Adrenal gland (tissue), 12 donors: ENCODE measurements around the gene SESN1. TPM values are rescaled to one million over a fixed set of nuclear protein-coding genes. Genes with fewer than 3 reads are reported as not detected.

Source experiments
- DNase-seq, 7 donors: peaks; one replicate each; pipeline ENCODE4 v3.0.0-alpha.2; 2019 to 2020
- H3K27ac ChIP-seq, 5 donors: fragments of 200-600 bp; sonication (generic) in 4 of 5; 1 replicate in 3 of 5; 2 replicates in 2 of 5; pipeline versions ENCODE4 v1.5.1 to v1.8.0; 2016 to 2020; ENCODE audit warnings: mild to moderate bottlenecking in 1 of 5
- H3K27me3 ChIP-seq: fragments of 200-600 bp; 2 replicates; pipeline ENCODE4 v1.8.0; 2021
- H3K36me3 ChIP-seq, 2 donors: fragments of 200-600 bp; replicated peaks in 1 of 2; 1 replicate in 1 of 2; 2 replicates in 1 of 2; pipeline versions ENCODE4 v1.5.1 to v1.8.0; 2018 to 2022
- H3K4me1 ChIP-seq, 2 donors: fragments of 200-600 bp; replicated peaks in 1 of 2; 1 replicate in 1 of 2; 2 replicates in 1 of 2; pipeline versions ENCODE4 v1.5.1 to v1.8.0; 2018 to 2021
- H3K4me3 ChIP-seq, 4 donors: fragments of 200-600 bp; sonication (generic) in 3 of 4; one replicate each; pipeline ENCODE4 v1.5.1; 2016 to 2018
- H3K9me3 ChIP-seq, 3 donors: fragments of 200-600 bp; sonication (generic) in 1 of 3; replicated peaks in 1 of 3; 1 replicate in 2 of 3; 2 replicates in 1 of 3; pipeline versions ENCODE4 v1.5.1 to v1.8.0; 2016 to 2021
- CTCF ChIP-seq, 6 experiments: fragments of 450-650 bp in 4 of 6; fragments of 200-600 bp in 2 of 6; sonication (generic) in 1 of 6; IDR thresholded peaks; 1 replicate in 5 of 6; 2 replicates in 1 of 6; pipeline versions ENCODE4 v1.5.1 to v1.8.0; 2016 to 2021; ENCODE audit warnings: antibody characterized with exemption in 6 of 6, mild to moderate bottlenecking in 2 of 6, moderate library complexity in 1 of 6
- POLR2A ChIP-seq, 2 donors: fragments of 450-650 bp; IDR thresholded peaks; one replicate each; pipeline ENCODE4 v1.6.1; 2017; ENCODE audit warnings: antibody characterized with exemption in 2 of 2, mild to moderate bottlenecking in 2 of 2, moderate library complexity in 1 of 2
- WGBS, 4 donors: extraction: QIAGEN DNeasy Blood & Tissue Kit in 2 of 4; methylation state at CpG; one replicate each; pipeline versions ENCODE4 v1.1.5 to v1.1.7; 2013 to 2017; 5-methylcytosine and 5-hydroxymethylcytosine counted together
- intact Hi-C, 2 donors: fragments of 100-400 bp; cut with DNase I; formaldehyde crosslinking; loops; one replicate each; pipeline versions ENCODE4 v1.14.1 to v1.15.0; 2022 to 2023
- polyA plus RNA-seq, 3 donors: library from polyadenylated mRNA; stranded (reverse); fragments of 200-250 nt in 2 of 3; fragments of 350-450 nt in 1 of 3; fragmentation: Illumina TruSeq in 1 of 3; extraction: RNeasy Lipid Tissue Mini Kit (QIAGEN cat#74804) in 1 of 3; gene quantifications; one replicate each; pipeline ENCODE4 v1.2.3, GENCODE V29; 2013 to 2014
- total RNA-seq, 9 donors: library from RNA; depleted of rRNA in 4 of 9; stranded (reverse); fragments of >200 nt in 4 of 9; fragments of 120-200 nt in 1 of 9; fragmentation: NEBNext Ultra II Directional in 1 of 9; extraction: Animal tissue kit (Norgen Biotek cat#: 25700) in 1 of 9; gene quantifications; one replicate each; pipeline versions ENCODE4 v1.1.0 to v1.2.4, GENCODE V29; 2013 to 2023
- donor health status: healthy with polysubstance abuse.
- donor health status: Bipolar disorder and iron deficiency.
- donor health status: DM: yes; HTN: yes; CAD: no.
- donor health status: DM: no; HTN: no; CAD: no.
- donor health status: DM: no; HTN: no; CAD: no.
- donor health status: DM: yes; HTN: yes; CAD: no.

SESN1 gene
- total and polyA plus RNA-seq, 12 donors: 14.2 to 72.7 (median 42.5) TPM

- H3K27me3 ChIP-seq: no peaks in the 10 kb centered on the region
- H3K4me3 ChIP-seq: no peak overlapping the region
- no peaks in the 10 kb centered on the region for H3K9me3 ChIP-seq
- TF ChIP-seq POLR2A (IDR thresholded peaks at IDR 0.05) (no peak), CTCF (IDR thresholded peaks at IDR 0.05) (no peak)
- 97 to 100% (median 98%) methylated on average over 1 of the region's 1 CpG for WGBS, 4 donors
- H3K4me1 ChIP-seq: peaks cover 0 to 19% of the 10 kb centered on the region in 2 donors
- no peaks in the 10 kb centered on the region for H3K36me3 ChIP-seq
- intact Hi-C loops: no loop called here
- H3K27ac ChIP-seq: no peak overlapping the region
- DNase-seq: no peak
Measured at GRCh38 chr6:109097661-109098060, 3.0 kb upstream of the SESN1 start.

DNA sequence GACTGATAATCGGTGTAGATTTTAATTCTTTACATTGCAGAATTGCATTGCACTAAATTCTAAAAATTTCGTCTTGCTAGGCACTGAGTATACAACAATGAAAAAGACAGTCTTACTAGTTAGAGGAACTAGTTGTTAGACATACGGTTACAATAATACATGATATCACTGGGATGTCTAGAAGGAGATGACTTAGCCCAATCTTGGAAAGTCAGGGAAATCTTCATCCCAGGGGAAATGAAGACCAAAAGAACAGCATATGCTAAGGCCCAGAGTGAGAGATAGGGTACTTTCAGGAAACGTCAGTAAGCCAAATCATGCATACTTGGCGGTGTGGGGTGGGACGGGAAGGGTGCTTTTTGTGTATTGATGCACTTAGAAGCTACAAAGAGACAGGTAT, 1.6 kb upstream of the SESN1 start:
- no peak for DNase-seq
- H3K27me3 ChIP-seq: no peaks in the 10 kb centered on the region
- 54 to 66% (median 59%) methylated on average over 6 of the region's 6 CpGs for WGBS, 4 donors
- H3K4me3 ChIP-seq: peak overlapping the region in 2 of 4 donors; percentile 33 to 69
- peaks cover 10 to 33% of the 10 kb centered on the region in 2 donors for H3K4me1 ChIP-seq
- no peaks in the 10 kb centered on the region for H3K36me3 ChIP-seq
- H3K27ac ChIP-seq: peak overlapping the region in 1 of 5 donors; percentile 98
- no peaks in the 10 kb centered on the region for H3K9me3 ChIP-seq
- intact Hi-C loops: no loop called here
- TF ChIP-seq CTCF (IDR thresholded peaks at IDR 0.05) (no peak), POLR2A (IDR thresholded peaks at IDR 0.05) (no peak)

DNA sequence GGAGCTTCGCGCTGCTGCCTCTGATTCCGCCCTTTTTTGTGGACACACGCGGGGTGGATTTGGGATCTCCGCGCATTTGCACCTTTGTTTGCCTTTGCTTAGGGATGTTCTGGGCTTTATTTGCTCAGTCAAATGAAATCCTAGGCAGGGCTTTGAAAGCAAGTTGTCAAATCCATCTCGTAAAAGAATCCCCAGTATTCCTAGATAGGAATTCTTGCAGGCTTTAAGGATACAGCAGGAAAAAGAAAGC, 1.1 kb upstream of the SESN1 start:
- Histone ChIP-seq H3K27ac (peak overlapping the region; percentile 88 to 98 (median 93)), H3K27me3 (no peaks in the 10 kb centered on the region), H3K4me1 (peaks cover 12 to 35% of the 10 kb centered on the region in 2 donors), H3K9me3 (no peaks in the 10 kb centered on the region), H3K4me3 (peak overlapping the region; percentile 4 to 69 (median 42)), H3K36me3 (no peaks in the 10 kb centered on the region)
- intact Hi-C loops: no loop called here
- 0 to 2% (median 0%) methylated on average over 3 to 8 of the region's 8 CpGs for WGBS, 4 donors
- TF ChIP-seq POLR2A (IDR thresholded peaks at IDR 0.05) (no peak), CTCF (IDR thresholded peaks at IDR 0.05) (no peak)
- DNase-seq: no peak

- Histone ChIP-seq H3K27me3 (no peaks in the 10 kb centered on the region), H3K4me1 (peaks cover 12 to 35% of the 10 kb centered on the region in 2 donors), H3K36me3 (no peaks in the 10 kb centered on the region), H3K9me3 (no peaks in the 10 kb centered on the region), H3K4me3 (peak within 1 kb of the TSS; percentile 4 to 69 (median 42)), H3K27ac (peak within 1 kb of the TSS; percentile 88 to 98 (median 93))
- TF ChIP-seq POLR2A (IDR thresholded peaks at IDR 0.05) (peak in 1 of 2 donors; percentile 55), CTCF (IDR thresholded peaks at IDR 0.05) (no peak)
- WGBS, 4 donors: 0 to 1% (median 0%) methylated on average over 28 to 49 of the region's 49 CpGs
- peak; percentile 95 to 98 (median 97) for DNase-seq
- intact Hi-C loops: no loop called here
Measured at GRCh38 chr6:109095036-109095834, 589 bp upstream of the SESN1 start, which contains the start of gene CEP57L1. CEP57L1 (plus strand) TSS chr6:109095507; CDS start chr6:109145222, 49,715 bp downstream.
